ENCODE measurements around the gene BCL2L1. TPM values are rescaled to one million over a fixed set of nuclear protein-coding genes. Genes with fewer than 3 reads are reported as not detected.

BCL2L1 gene
- 38.6 and 39.2 TPM in 2 replicates for total RNA-seq

DNA sequence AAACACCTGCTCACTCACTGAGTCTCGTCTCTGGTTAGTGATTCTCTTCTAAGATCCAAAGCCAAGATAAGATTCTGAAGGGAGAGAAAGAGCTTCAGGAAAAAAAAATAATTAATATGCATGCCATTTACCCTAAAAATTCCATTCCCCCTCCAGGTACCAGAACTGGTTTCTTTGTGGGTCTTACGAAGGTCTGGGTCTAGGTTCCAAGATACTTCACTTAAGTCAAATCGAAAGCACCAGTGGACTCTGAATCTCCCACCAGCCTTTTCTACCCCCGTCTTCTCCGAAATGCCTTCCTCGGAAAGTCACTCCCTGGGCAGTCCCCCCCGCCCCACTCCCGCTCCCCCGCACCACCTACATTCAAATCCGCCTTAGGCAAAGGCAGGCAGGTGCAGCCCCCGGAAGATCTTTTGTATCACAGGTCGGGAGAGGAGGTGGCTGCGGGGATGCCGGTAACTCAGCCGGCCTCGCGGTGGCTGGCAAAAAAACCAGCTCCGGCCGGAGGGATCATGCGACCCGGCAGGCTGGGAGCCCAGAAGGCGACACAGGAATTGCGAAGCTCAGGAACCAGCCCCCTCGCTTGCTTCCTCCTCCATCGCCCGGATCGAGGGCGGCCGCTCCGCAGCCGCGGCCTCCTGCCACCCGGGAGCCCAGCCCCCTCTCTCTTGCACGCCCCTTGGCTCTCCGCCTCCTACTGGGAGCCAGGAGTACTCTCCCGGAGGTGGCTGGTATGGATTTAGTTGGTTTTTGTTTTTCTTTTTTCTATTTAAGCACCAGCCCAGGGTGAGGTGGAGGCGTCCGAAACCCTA is at the start of gene BCL2L1:
Gene BCL2L1, minus strand, starts transcription at position 612 of the 812 bp plus-strand sequence. CDS start 650 bp downstream, outside the sequence.

GRCh38 chr20:31738729-31739549 is 16.3 kb upstream of the BCL2L1 start, which contains the start of gene TPX2:
TPX2 (plus strand) TSS chr20:31739290; CDS start chr20:31757477, 18,187 bp downstream.

GRCh38 chr20:31637660-31638059 is 85.0 kb downstream of the BCL2L1 start, which contains the start of gene COX4I2:
COX4I2 (plus strand) TSS chr20:31637912; CDS start chr20:31639018, 1,106 bp downstream.

Other genes starting within 250 kb of the BCL2L1 start
- gene DEFB124, start 247.7 kb downstream of the BCL2L1 start, total RNA-seq = not detected in 2 replicates
- gene REM1, start 247.6 kb downstream of the BCL2L1 start, total RNA-seq = not detected in 2 replicates
- 46.8 and 68.0 TPM in 2 replicates for gene HM13, start 208.4 kb downstream of the BCL2L1 start, total RNA-seq
- gene ID1, start 117.6 kb downstream of the BCL2L1 start, total RNA-seq = 173 and 518 TPM in 2 replicates
- 0.43 TPM in 1 of 2 replicates, not detected in the other for gene COX4I2, start 85.0 kb downstream of the BCL2L1 start, total RNA-seq
- 2.8 and 7.6 TPM in 2 replicates for gene TPX2, start 16.4 kb upstream of the BCL2L1 start, total RNA-seq
- under 0.01 TPM in 1 of 2 replicates, not detected in the other for gene MYLK2, start 96.5 kb upstream of the BCL2L1 start, total RNA-seq
- not detected in 2 replicates for gene FOXS1, start 122.7 kb upstream of the BCL2L1 start, total RNA-seq
- 0.26 TPM in 1 of 2 replicates, not detected in the other for gene DUSP15, start 147.7 kb upstream of the BCL2L1 start, total RNA-seq
- 0.16 TPM in 1 of 2 replicates, not detected in the other for gene TTLL9, start 147.8 kb upstream of the BCL2L1 start, total RNA-seq
- 3.9 TPM in 2 replicates for gene PDRG1, start 229.2 kb upstream of the BCL2L1 start, total RNA-seq
- gene XKR7, start 245.3 kb upstream of the BCL2L1 start, total RNA-seq = not detected in 2 replicates